D721Med (cell line): ENCODE measurements around the gene NCBP3.

ENCODE experiments used
- DNase-seq: peaks from one replicate; pipeline ENCODE4 v3.0.0; 2011; ENCODE audit warnings: low spot score; ENCODE audit not compliant: insufficient read length
- FAIRE-seq: peaks from 2 replicates; lab custom pipeline; 2011; peaks lifted over from hg19 to GRCh38; lab: Jason Lieb, UNC
- CTCF ChIP-seq: IDR thresholded peaks from 2 replicates; pipeline ENCODE4 v1.5.1; 2012; ENCODE audit warnings: mild to moderate bottlenecking, control low read depth; ENCODE audit not compliant: insufficient read depth; ENCODE audit errors: missing control alignments

The NCBP3 gene

GRCh38 chr17:3755335-3756030, 90.6 kb downstream of the NCBP3 start:
- no peak for TF ChIP-seq CTCF
- DNase-seq = no peak
- no peak for FAIRE-seq

- TF ChIP-seq CTCF = no peak
- DNase-seq (no peak), FAIRE-seq (no peak)
Observed at GRCh38 chr17:3754458-3755334, 91.3 kb downstream of the NCBP3 start.

GRCh38 chr17:3754066-3754457, 92.0 kb downstream of the NCBP3 start:
- FAIRE-seq = no peak
- TF ChIP-seq CTCF = no peak
- no peak for DNase-seq

- no peak for TF ChIP-seq CTCF
- FAIRE-seq (no peak), DNase-seq (no peak)
Observed at GRCh38 chr17:3753624-3754023, 92.4 kb downstream of the NCBP3 start.
